Astrocyte (in vitro differentiated cells and primary cell): ENCODE results near the gene HOXA1.

Experiments
- CTCF ChIP-seq: IDR thresholded peaks from 2 replicates; pipeline ENCODE4 v1.5.1; 2011; ENCODE audit warnings: low read depth, mild to moderate bottlenecking, inconsistent platforms, low read length, moderate library complexity; ENCODE audit not compliant: insufficient read depth
- EZH2 ChIP-seq: IDR thresholded peaks from 2 replicates; pipeline ENCODE4 v1.6.1; 2012; ENCODE audit warnings: mild to moderate bottlenecking, low read length, inconsistent platforms; ENCODE audit not compliant: insufficient read depth

- TF ChIP-seq CTCF = no peak
- TF ChIP-seq EZH2 = no peak
These were observed 32.9 kb downstream of the HOXA1 start for GRCh38 chr7:27062946-27063345.
